Measurements from ENCODE around the gene CELF5.
A peak's percentile ranks its signal among the peaks of the same experiment; 100 is the strongest.
"Not testable (repeated sequence)": the region's sequence is repeated elsewhere in the genome, so short reads cannot be mapped to it uniquely, and the experiment has no call there.

Gene CELF5

DNA sequence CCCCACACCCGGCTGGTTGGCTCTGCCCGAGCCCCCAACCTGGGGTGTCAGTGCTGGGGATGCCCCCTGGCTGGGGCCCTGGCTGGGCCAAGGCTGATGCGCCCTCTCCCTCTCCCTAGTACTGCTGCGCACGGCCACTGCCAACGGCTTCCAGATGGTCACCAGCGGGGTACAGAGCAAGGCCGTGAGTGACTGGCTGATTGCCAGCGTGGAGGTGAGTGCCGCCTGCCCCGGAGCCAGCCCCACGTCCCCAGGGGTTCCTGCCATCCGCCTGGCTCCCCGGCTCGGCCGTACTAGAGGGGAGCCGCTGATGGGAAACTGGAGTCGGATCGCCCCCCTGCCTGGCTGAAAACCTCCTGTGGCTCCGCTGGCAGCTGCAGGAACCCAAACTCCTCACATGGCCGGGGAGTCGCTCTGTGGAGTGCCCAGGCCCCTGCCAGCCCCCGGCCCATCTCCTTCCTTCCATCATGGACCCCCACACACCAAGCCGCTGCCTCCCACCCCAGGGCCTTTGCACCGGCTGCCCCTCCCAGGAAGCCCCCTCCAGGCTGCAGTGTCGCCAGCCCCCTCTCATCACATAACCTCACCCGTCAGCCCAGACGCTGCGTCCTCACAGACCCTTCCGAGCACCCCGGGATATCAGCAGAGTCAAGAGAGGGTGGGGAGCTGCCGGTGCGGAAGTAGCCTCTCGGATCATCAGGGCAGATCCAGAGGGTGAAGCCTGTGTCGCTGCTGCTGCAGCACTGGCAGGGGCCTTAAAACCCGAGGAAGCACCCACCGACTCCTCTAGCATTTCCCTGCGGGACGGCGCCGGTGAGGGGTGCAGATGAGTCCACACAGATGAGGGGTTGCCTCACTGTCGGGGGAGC lies 28.2 kb upstream of the CELF5 start:
- ChIA-PET CTCF (no interaction called here), POLR2A (ENCODE audit: low non-redundant PET) (no interaction called here)
- H3K27ac ChIP-seq, result peak overlapping the region; percentile 41; the same call in 1 of the 2 replicates
- no peak for DNase-seq (ENCODE audit: low spot score)
- TF ChIP-seq, protein P1, sequence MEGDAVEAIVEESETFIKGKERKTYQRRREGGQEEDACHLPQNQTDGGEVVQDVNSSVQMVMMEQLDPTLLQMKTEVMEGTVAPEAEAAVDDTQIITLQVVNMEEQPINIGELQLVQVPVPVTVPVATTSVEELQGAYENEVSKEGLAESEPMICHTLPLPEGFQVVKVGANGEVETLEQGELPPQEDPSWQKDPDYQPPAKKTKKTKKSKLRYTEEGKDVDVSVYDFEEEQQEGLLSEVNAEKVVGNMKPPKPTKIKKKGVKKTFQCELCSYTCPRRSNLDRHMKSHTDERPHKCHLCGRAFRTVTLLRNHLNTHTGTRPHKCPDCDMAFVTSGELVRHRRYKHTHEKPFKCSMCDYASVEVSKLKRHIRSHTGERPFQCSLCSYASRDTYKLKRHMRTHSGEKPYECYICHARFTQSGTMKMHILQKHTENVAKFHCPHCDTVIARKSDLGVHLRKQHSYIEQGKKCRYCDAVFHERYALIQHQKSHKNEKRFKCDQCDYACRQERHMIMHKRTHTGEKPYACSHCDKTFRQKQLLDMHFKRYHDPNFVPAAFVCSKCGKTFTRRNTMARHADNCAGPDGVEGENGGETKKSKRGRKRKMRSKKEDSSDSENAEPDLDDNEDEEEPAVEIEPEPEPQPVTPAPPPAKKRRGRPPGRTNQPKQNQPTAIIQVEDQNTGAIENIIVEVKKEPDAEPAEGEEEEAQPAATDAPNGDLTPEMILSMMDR (conservative IDR thresholded peaks at IDR 0.05; ENCODE audit: low read depth), result no peak

DNA sequence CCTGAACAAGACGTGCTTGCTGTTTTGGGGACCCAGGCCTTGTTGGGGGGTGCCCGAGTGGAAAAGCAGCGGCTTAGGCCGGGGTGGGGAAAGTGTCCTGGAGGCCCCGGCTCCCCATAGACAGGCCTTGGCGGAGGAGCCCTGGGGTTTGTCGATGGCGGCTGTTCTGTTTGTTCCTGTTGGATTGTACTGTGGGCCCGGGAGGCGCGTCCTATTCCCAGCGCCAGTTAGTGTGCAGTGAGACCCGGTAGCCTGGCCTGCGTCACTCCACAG lies 27.6 kb upstream of the CELF5 start:
- POLR2A ChIA-PET (ENCODE audit: low non-redundant PET), result no interaction called here
- H3K27ac ChIP-seq, result peak overlapping the region; percentile 41
- CTCF ChIA-PET, result no interaction called here
- TF ChIP-seq, protein P1 (conservative IDR thresholded peaks at IDR 0.05; ENCODE audit: low read depth), result no peak
- no peak for DNase-seq (ENCODE audit: low spot score)

DNA sequence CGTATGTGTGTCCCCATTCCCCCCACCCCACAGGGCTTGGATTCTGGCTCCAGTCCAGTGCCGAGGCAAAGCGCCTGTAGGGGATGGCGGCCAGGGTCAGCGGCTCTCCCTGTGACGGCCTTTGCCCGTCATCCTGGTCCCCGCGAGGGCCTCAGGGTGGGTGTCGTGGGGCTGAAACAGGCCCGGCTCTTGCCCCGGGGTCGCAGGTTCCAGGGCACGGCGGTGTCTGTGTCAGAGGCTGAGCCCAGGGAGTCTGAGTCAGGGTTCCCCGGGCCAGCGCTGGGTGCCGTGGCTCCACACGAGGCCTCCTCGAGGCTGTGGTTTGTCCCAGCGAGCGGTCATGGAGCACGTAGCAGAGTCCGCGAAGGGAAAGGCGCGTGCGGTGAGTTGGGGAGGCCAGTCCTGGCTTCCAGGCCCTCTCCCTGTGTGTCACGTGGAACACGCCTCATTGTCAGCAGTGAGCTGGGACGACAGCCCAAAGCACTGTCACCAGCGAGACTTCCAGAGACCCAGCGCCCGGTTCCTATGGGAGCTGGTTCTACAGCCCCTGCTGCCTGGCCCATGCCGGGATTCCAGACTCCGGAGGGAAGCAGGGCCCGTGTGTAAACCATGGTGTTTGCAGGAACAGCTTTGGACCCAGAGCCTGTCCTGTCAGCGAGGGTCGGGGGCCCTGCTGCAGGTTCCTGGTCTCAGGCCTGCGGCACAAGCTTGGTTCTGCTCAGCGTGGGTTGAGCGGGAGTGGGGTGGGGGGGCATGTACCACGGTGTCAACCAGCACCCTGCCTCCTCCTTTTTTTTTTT lies 25.4 kb upstream of the CELF5 start:
- TF ChIP-seq, protein P1 (conservative IDR thresholded peaks at IDR 0.05; ENCODE audit: low read depth), result no peak
- ChIA-PET POLR2A (ENCODE audit: low non-redundant PET) (interaction anchor here (0.6 kb wide), 2 partner anchors 33 to 562 kb away, joined by 3 to 4 read pairs; no protein-coding TSS in a partner anchor), CTCF (no interaction called here)
- peak overlapping the region; percentile 9; the same call in 1 of the 2 replicates for H3K27ac ChIP-seq
- DNase-seq (ENCODE audit: low spot score), result no peak

DNA sequence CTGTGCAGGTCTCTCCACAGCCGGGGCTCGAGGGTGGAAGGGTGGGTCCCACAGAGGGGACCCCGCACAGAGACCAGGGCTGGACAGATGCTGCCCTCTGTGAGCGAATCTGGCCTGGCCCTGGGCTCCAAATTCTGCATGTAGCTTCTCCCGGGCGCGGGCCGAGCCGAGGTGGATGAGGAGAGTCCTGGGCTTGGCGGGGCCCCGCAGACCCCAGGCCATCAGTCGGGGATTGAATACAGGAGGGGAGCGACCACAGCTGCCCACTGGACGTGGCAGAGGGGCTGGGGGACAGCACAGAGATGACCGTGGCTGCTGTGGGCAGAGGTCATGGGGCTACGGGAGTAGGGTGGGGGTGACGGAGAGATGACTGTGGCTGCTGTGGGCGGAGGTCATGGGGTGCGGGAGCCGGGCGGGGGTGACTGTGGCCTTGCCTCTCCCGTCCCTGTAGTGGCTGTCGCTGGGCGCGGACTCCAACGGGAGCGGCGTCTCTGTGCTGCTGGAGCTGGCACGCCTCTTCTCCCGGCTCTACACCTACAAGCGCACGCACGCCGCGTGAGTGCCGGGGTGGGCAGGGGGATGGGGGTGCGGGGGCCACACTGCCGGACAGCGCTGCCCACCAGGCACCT lies 23.3 kb upstream of the CELF5 start:
- TF ChIP-seq, protein P1 (conservative IDR thresholded peaks at IDR 0.05; ENCODE audit: low read depth), result no peak
- ChIA-PET CTCF (no interaction called here), POLR2A (ENCODE audit: low non-redundant PET) (no interaction called here)
- DNase-seq (ENCODE audit: low spot score), result no peak
- no peak overlapping the region for H3K27ac ChIP-seq

DNA sequence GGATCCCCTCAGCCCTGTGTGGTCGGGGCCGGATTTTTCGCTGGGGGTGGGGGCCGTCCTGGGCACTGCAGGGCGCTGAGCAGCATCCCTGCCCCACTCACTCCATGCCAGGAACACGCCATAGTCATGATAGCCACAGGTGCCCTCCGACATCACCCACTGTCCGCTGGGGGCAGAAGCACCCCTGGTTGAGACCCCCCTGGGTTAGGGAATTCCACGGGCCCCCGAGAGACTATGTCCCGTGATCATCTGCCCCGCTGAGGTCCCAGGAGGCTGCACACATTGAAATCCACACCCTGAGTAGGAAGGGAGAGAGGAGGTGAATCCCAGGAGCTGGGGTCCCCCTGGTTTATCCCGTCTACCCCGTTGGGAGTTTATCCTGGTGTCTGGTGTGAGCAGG lies 22.6 kb upstream of the CELF5 start:
- TF ChIP-seq, protein P1 (conservative IDR thresholded peaks at IDR 0.05; ENCODE audit: low read depth), result no peak
- no peak for DNase-seq (ENCODE audit: low spot score)
- ChIA-PET POLR2A (ENCODE audit: low non-redundant PET) (no interaction called here), CTCF (no interaction called here)
- H3K27ac ChIP-seq, result no peak overlapping the region; the same call in 1 of the 2 replicates

DNA sequence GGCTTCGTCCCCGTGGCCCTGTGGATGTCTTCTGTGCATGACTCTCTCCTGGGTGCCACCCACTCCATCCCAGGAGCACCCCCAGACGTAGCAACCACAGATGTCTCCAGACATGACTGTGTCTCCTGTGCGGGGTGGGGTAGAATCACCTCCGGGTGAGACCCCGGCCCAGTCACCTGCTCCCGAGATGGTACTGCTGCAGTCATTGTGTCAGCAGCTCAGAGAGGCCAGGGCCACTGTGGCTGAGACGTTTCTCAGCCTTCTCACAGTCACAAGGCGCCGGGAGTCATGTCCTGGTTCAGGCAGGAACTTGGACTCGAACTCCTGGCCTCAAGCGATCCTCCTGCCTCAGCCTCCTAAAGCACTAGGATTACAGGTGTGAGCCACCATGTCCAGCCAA lies 22.1 kb upstream of the CELF5 start:
- TF ChIP-seq, protein P1 (conservative IDR thresholded peaks at IDR 0.05; ENCODE audit: low read depth), result no peak
- no peak for DNase-seq (ENCODE audit: low spot score)
- POLR2A ChIA-PET (ENCODE audit: low non-redundant PET), result interaction anchor here (0.6 kb wide), 1 partner anchor 555 kb away, joined by 3 read pairs; no protein-coding TSS in a partner anchor
- peak overlapping the region; percentile 28 for H3K27ac ChIP-seq
- CTCF ChIA-PET, result no interaction called here

DNA sequence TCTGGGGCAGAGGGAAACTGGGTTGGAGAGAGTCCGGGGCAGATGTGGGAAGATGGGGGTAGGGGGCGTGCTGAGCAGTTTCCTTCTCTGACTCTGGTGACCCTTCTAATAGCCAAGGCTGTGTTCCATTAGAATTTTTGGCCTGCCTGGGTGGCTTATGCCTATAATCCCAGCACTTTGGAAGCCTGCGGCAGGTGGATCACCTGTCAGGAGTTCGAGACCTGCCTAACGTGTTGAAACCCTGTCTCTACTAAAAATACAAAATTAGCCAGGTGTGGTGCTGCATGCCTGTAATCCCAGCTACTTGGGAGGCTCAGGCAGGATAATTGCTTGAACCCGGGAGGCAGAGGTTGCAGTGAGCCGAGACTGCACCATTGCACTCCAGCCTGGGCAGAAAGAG lies 21.6 kb upstream of the CELF5 start:
- CTCF ChIA-PET, result interaction anchor here (1.0 kb wide), 1 partner anchor 237 kb away, joined by 6 read pairs; no protein-coding TSS in a partner anchor
- peak overlapping the region; percentile 28 for H3K27ac ChIP-seq
- DNase-seq (ENCODE audit: low spot score), result not testable (repeated sequence)
- POLR2A ChIA-PET (ENCODE audit: low non-redundant PET), result interaction anchor here (0.6 kb wide), 1 partner anchor 555 kb away, joined by 3 read pairs; no protein-coding TSS in a partner anchor

All from RWPE1 (cell line).